ENCODE data around the gene LTN1. TPM values are rescaled to one million over a fixed set of nuclear protein-coding genes. Genes with fewer than 3 reads are reported as not detected.
A peak's percentile ranks its signal among the peaks of the same experiment; 100 is the strongest.
"Not testable (repeated sequence)": the region's sequence is repeated elsewhere in the genome, so short reads cannot be mapped to it uniquely, and the experiment has no call there.

LTN1 gene
- total RNA-seq, 2 donors from 2014 or later: 15.2 to 20.0 TPM

DNA sequence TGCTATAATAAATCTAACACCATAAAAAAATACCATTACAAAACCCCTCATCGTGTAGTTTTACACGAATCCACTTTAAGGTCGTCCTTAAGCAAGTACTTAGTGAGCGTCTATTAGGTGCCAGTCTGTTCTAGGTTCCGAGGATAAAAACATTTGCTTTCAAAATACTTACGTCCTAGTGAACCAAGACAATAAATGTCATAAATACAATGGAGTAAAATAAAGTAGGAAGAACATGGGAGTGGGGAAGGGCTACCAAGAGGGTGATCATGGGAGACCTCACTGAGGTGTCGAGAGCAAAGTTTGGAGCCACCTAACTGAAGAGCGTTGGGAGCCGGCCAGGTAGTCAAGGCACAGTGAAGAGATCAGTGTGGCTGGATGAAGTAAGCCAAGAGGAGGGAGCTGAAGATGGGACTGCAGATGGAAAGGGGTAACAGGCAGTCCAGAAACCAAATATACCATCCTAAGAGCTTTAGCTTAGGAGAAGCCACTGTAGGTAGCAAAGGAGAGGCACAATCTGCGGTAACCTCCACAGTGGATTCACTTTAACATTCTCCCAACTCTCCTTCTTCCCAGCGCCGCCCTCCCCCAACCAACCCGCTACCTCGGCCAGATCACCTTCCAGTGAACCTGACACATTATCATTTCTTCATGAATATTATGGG is 684 bp downstream of the LTN1 start:
- Histone ChIP-seq H3K4me1 (peaks cover 20% of the 10 kb centered on the region), H3K36me3 (replicated peaks in 1 of 2; ENCODE audit: insufficient read depth in 1 of 2, low read depth in 2 of 2) (no peaks in the 10 kb centered on the region), H3K4me3 (peak overlapping the region; percentile 52 to 93), H3K27me3 (no peaks in the 10 kb centered on the region), H3K27ac (peak overlapping the region; percentile 58 to 91 (median 86)), H3K9me3 (no peaks in the 10 kb centered on the region)
- intact Hi-C loops (cut with DNase I): no loop called here
- 1 to 3% methylated on average over 14 of the region's 14 CpGs for WGBS, 2 donors
- TF ChIP-seq, protein P1, sequence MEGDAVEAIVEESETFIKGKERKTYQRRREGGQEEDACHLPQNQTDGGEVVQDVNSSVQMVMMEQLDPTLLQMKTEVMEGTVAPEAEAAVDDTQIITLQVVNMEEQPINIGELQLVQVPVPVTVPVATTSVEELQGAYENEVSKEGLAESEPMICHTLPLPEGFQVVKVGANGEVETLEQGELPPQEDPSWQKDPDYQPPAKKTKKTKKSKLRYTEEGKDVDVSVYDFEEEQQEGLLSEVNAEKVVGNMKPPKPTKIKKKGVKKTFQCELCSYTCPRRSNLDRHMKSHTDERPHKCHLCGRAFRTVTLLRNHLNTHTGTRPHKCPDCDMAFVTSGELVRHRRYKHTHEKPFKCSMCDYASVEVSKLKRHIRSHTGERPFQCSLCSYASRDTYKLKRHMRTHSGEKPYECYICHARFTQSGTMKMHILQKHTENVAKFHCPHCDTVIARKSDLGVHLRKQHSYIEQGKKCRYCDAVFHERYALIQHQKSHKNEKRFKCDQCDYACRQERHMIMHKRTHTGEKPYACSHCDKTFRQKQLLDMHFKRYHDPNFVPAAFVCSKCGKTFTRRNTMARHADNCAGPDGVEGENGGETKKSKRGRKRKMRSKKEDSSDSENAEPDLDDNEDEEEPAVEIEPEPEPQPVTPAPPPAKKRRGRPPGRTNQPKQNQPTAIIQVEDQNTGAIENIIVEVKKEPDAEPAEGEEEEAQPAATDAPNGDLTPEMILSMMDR (IDR thresholded peaks at IDR 0.05): no peak
- TF ChIP-seq POLR2A (IDR thresholded peaks at IDR 0.05): no peak
- DNase-seq (no peak), ATAC-seq (peak; percentile 2)

DNA sequence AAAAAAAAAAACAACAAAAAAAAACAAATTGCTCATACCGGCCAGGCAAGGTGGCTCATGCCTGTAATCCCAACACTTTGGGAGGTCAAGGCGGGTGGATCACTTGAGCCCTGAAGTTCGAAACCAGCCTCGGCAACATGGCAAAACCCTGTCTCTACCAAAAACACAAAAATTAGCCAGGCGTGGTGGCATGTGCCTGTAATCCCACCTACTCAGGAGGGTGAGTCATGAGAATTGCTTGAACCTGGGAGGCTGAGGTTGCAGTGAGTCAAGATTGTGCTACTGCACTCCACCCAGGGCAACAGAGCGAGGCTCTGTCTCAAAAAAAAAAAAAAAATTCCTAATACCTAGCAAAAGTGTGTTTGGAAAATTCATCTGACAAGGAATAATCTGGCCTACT is 4.5 kb downstream of the LTN1 start:
- DNase-seq; H3K27ac ChIP-seq; H3K36me3 ChIP-seq (replicated peaks in 1 of 2; ENCODE audit: insufficient read depth in 1 of 2, low read depth in 2 of 2); H3K4me3 ChIP-seq; ATAC-seq; intact Hi-C loops (cut with DNase I); H3K9me3 ChIP-seq; H3K27me3 ChIP-seq: not testable (repeated sequence)
- WGBS, 2 donors: 91 to 100% methylated on average over 6 of the region's 6 CpGs
- peaks cover 26% of the 10 kb centered on the region for H3K4me1 ChIP-seq

DNA sequence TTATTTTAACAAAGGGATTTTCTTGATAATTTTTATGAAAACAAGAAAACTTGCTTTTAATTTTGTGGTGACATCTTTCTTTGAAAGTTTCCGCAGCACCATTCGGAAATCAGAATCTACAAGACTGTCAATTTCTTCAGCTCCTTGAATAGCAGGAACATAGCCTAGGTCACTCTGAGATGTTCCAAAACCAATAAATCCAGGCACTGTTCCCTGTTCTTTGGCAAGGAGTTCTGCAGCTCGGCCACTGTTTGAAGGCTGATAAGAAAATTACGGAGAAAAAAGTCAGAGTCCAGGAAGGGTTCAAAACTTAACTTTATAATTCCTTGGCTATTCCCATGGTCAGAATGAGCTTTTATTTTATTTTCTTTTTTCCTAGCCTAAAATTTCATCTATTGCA is 6.0 kb downstream of the LTN1 start:
- Histone ChIP-seq H3K4me3 (no peak overlapping the region), H3K9me3 (no peaks in the 10 kb centered on the region), H3K27me3 (no peaks in the 10 kb centered on the region), H3K27ac (no peak overlapping the region), H3K4me1 (peaks cover 25% of the 10 kb centered on the region), H3K36me3 (replicated peaks in 1 of 2; ENCODE audit: insufficient read depth in 1 of 2, low read depth in 2 of 2) (peaks cover 0 to 15% of the 10 kb centered on the region in 2 donors)
- intact Hi-C loops (cut with DNase I): no loop called here
- ATAC-seq (peak; percentile 48), DNase-seq (peak in 2 of 4 donors; percentile 35 to 50)
- WGBS, 2 donors: 27 to 32% methylated on average over 4 of the region's 4 CpGs
- TF ChIP-seq, protein P1 (IDR thresholded peaks at IDR 0.05): no peak
- no peak for TF ChIP-seq POLR2A (IDR thresholded peaks at IDR 0.05)

DNA sequence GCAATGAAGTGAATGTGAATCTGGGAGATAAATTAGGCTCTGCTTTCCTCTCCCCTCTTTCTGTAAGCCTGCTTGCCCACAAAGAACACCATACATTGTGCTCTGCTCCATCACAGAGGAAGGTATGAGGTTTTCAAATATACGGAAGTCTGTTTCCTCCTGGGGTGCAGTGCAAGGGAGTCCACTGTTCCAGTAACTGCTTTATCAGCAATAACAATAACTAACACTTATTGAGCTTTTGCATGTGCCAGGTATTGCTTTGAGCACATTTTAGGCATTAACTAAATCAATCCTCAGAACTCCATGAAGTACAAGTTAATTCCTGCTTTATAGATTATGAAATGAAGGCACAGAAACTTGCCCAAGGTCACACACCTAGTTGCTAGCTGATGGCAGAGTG is 10.0 kb downstream of the LTN1 start:
- 87 to 88% methylated on average over 1 of the region's 1 CpG for WGBS, 2 donors

DNA sequence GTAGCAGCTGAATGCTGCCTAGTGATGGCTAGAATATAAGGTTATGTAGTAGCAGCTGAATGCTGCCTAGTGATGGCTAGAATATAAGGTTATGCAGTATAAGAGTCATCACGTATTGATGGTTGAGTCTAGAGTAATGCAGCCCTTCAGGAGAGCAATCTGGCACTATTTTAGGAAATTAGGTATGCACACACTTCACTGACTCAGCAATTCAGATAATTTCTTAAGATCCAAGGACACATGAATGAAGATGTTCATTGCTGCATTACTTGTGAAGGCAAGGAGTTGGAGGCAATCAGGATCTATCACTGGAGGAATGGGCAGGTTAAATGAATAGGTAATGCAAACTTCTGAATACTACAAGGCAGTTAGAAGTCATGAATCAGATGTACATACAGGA is 13.6 kb downstream of the LTN1 start:
- no peak for TF ChIP-seq POLR2A (IDR thresholded peaks at IDR 0.05)
- TF ChIP-seq, protein P1 (IDR thresholded peaks at IDR 0.05): no peak
- ATAC-seq: no peak
- Histone ChIP-seq H3K9me3 (no peaks in the 10 kb centered on the region), H3K36me3 (replicated peaks in 1 of 2; ENCODE audit: insufficient read depth in 1 of 2, low read depth in 2 of 2) (peaks cover 0 to 30% of the 10 kb centered on the region in 2 donors), H3K4me1 (no peaks in the 10 kb centered on the region), H3K27me3 (no peaks in the 10 kb centered on the region), H3K27ac (no peak overlapping the region), H3K4me3 (no peak overlapping the region)
- no peak for DNase-seq
- intact Hi-C loops (cut with DNase I): no loop called here
- 73 to 88% methylated on average over 1 of the region's 1 CpG for WGBS, 2 donors

More for the DNA sequence above, 10.0 kb downstream of the LTN1 start:
- TF ChIP-seq, protein P1 (IDR thresholded peaks at IDR 0.05): no peak
- TF ChIP-seq POLR2A (IDR thresholded peaks at IDR 0.05): no peak
- Histone ChIP-seq H3K9me3 (no peaks in the 10 kb centered on the region), H3K4me1 (peaks cover 15% of the 10 kb centered on the region), H3K36me3 (replicated peaks in 1 of 2; ENCODE audit: insufficient read depth in 1 of 2, low read depth in 2 of 2) (peaks cover 0 to 27% of the 10 kb centered on the region in 2 donors), H3K27ac (no peak overlapping the region), H3K27me3 (no peaks in the 10 kb centered on the region), H3K4me3 (no peak overlapping the region)
- intact Hi-C loops (cut with DNase I): no loop called here
- ATAC-seq (no peak), DNase-seq (no peak)

Data from body of pancreas (tissue), 4 donors.